Measurements from ENCODE around the gene POLR3B.

The POLR3B gene

GRCh38 chr12:106490264-106490663, 132.7 kb downstream of the POLR3B start:
- Histone ChIP-seq H3K36me3 (ENCODE audit: insufficient read depth, insufficient read length, low read length) (no peaks in the 10 kb centered on the region), H3K27me3 (ENCODE audit: insufficient read depth, insufficient read length) (no peaks in the 10 kb centered on the region), H3K4me3 (ENCODE audit: insufficient read length, low read depth) (no peak overlapping the region), H3K9ac (ENCODE audit: insufficient read length, low read depth) (no peak overlapping the region), H3K4me1 (ENCODE audit: insufficient read depth, insufficient read length) (no peaks in the 10 kb centered on the region), H3K9me3 (ENCODE audit: insufficient read depth, low read length) (no peaks in the 10 kb centered on the region)
- no peak for TF ChIP-seq ZNF274 (IDR thresholded peaks at IDR 0.05; ENCODE audit: low read depth, low read length)
- no peak for TF ChIP-seq YY1 (IDR thresholded peaks at IDR 0.05; ENCODE audit: insufficient read depth, insufficient read length)
- no peak for TF ChIP-seq SUZ12 (IDR thresholded peaks at IDR 0.05; ENCODE audit: extremely low read depth, insufficient read depth, insufficient read length)
- DNase-seq (ENCODE audit: low read depth, low spot score), result no peak

- H3K4me1 ChIP-seq (ENCODE audit: insufficient read depth, insufficient read length), result no peaks in the 10 kb centered on the region
Observed at GRCh38 chr12:106492857-106493256, 135.3 kb downstream of the POLR3B start.

DNA sequence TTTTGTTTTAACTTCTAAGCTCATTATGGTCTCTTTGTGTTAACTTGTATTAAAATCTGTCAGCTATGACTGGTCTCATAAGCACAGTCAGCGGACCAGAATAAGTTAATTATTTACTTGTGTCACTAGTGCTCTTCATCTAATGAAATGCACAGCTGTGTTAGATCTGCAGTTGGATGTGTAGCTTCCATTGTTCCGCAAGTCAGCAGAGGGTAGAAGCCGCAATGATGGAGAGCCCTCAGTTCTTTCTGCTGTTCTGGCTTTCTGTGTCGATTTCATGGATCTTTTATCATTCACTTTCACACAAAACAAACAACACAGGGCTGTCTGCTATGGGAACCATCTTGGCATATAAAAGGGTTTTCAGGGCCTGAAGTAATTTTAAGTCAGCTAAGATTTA, 136.0 kb downstream of the POLR3B start:
- Histone ChIP-seq H3K9ac (ENCODE audit: insufficient read length, low read depth) (no peak overlapping the region), H3K27me3 (ENCODE audit: insufficient read depth, insufficient read length) (no peaks in the 10 kb centered on the region), H3K4me1 (ENCODE audit: insufficient read depth, insufficient read length) (no peaks in the 10 kb centered on the region), H3K4me3 (ENCODE audit: insufficient read length, low read depth) (no peak overlapping the region), H3K36me3 (ENCODE audit: insufficient read depth, insufficient read length, low read length) (peaks cover 25% of the 10 kb centered on the region), H3K9me3 (ENCODE audit: insufficient read depth, low read length) (no peaks in the 10 kb centered on the region)
- TF ChIP-seq ZNF274 (IDR thresholded peaks at IDR 0.05; ENCODE audit: low read depth, low read length), result no peak
- no peak for TF ChIP-seq YY1 (IDR thresholded peaks at IDR 0.05; ENCODE audit: insufficient read depth, insufficient read length)
- TF ChIP-seq SUZ12 (IDR thresholded peaks at IDR 0.05; ENCODE audit: extremely low read depth, insufficient read depth, insufficient read length), result no peak
- DNase-seq (ENCODE audit: low read depth, low spot score), result no peak

More at GRCh38 chr12:106492857-106493256, 135.3 kb downstream of the POLR3B start:
- peaks cover 20% of the 10 kb centered on the region for H3K36me3 ChIP-seq (ENCODE audit: insufficient read depth, insufficient read length, low read length)
- DNase-seq (ENCODE audit: low read depth, low spot score), result no peak
- no peaks in the 10 kb centered on the region for H3K27me3 ChIP-seq (ENCODE audit: insufficient read depth, insufficient read length)
- no peak for TF ChIP-seq YY1 (IDR thresholded peaks at IDR 0.05; ENCODE audit: insufficient read depth, insufficient read length)
- no peaks in the 10 kb centered on the region for H3K9me3 ChIP-seq (ENCODE audit: insufficient read depth, low read length)
- no peak overlapping the region for H3K9ac ChIP-seq (ENCODE audit: insufficient read length, low read depth)
- H3K4me3 ChIP-seq (ENCODE audit: insufficient read length, low read depth), result no peak overlapping the region

DNA sequence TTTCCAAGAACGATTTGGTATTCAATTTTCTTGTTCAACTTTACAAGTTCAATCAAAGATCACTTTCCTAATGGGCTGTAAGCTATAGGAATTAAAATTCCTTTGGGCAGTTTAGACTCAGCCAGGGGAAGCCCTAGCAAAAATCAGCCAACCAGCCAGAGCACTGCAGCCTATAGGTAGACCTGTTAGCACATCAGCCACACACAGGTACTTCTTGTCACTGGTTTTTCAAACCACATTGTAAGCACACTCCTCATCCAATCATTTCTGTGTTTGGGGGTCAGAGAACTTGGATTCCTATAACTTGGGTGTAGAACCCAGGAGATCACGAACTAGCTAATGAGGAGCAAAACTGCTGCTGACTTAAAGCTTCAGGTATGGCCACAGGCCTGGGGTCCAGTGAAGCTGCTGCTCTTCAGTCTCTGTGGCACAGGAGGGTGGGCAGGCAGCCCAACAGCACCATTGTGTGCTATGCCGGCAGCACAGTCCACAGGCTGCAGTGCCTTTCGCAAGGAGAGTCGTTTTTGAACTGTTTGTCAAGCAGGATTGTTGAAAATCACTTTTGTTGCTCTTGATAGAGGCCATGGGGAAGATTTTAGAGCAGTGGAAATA, 137.9 kb downstream of the POLR3B start:
- Histone ChIP-seq H3K4me3 (ENCODE audit: insufficient read length, low read depth) (no peak overlapping the region), H3K36me3 (ENCODE audit: insufficient read depth, insufficient read length, low read length) (peaks cover 37% of the 10 kb centered on the region), H3K4me1 (ENCODE audit: insufficient read depth, insufficient read length) (no peaks in the 10 kb centered on the region), H3K27me3 (ENCODE audit: insufficient read depth, insufficient read length) (no peaks in the 10 kb centered on the region), H3K9ac (ENCODE audit: insufficient read length, low read depth) (no peak overlapping the region), H3K9me3 (ENCODE audit: insufficient read depth, low read length) (no peaks in the 10 kb centered on the region)
- no peak for TF ChIP-seq ZNF274 (IDR thresholded peaks at IDR 0.05; ENCODE audit: low read depth, low read length)
- no peak for TF ChIP-seq YY1 (IDR thresholded peaks at IDR 0.05; ENCODE audit: insufficient read depth, insufficient read length)
- no peak for TF ChIP-seq SUZ12 (IDR thresholded peaks at IDR 0.05; ENCODE audit: extremely low read depth, insufficient read depth, insufficient read length)
- no peak for DNase-seq (ENCODE audit: low read depth, low spot score)

DNA sequence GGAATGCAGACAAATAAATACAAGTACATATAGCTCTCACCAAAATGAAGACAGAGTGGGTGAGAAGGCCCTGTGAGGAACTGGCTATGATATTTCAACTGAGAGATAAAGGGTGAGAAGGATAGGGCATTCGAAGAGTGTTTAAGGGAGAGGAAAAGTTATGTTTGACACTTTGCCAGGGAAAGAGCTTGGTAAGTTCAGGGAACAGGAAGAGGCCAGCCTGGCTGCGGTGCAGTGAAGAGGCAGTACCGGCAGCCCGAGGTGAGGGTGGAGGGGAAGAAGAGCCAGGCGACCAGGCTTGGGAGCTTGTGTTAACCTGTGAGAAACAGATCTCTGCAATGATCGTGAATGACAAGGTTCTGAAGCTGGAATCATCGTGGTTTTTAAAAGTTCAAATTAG, 140.5 kb downstream of the POLR3B start:
- Histone ChIP-seq H3K27me3 (ENCODE audit: insufficient read depth, insufficient read length) (no peaks in the 10 kb centered on the region), H3K9ac (ENCODE audit: insufficient read length, low read depth) (no peak overlapping the region), H3K9me3 (ENCODE audit: insufficient read depth, low read length) (no peaks in the 10 kb centered on the region), H3K4me1 (ENCODE audit: insufficient read depth, insufficient read length) (no peaks in the 10 kb centered on the region), H3K4me3 (ENCODE audit: insufficient read length, low read depth) (no peak overlapping the region), H3K36me3 (ENCODE audit: insufficient read depth, insufficient read length, low read length) (peaks cover 52% of the 10 kb centered on the region)
- TF ChIP-seq ZNF274 (IDR thresholded peaks at IDR 0.05; ENCODE audit: low read depth, low read length), result no peak
- no peak for TF ChIP-seq SUZ12 (IDR thresholded peaks at IDR 0.05; ENCODE audit: extremely low read depth, insufficient read depth, insufficient read length)
- TF ChIP-seq YY1 (IDR thresholded peaks at IDR 0.05; ENCODE audit: insufficient read depth, insufficient read length), result no peak
- no peak for DNase-seq (ENCODE audit: low read depth, low spot score)

DNA sequence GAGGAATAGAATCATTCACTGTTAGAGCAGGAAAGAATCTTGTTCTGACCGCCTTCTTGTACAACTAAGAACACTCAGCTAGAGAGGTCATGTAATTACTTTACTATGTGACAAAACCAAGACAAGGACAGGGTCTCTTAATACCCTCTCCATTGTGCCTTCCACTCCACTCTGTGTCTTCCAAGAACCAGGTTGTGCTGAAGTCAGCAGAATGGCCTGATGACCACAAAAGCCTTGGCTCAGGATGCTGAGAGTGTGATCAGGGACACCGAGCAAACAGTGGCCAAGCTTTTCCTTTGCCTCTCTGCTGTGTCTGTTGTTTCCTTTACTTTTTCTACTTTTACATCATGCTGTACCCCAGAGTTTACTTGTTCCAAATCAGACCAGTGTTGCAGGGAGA, 142.1 kb downstream of the POLR3B start:
- Histone ChIP-seq H3K4me1 (ENCODE audit: insufficient read depth, insufficient read length) (no peaks in the 10 kb centered on the region), H3K4me3 (ENCODE audit: insufficient read length, low read depth) (no peak overlapping the region), H3K27me3 (ENCODE audit: insufficient read depth, insufficient read length) (no peaks in the 10 kb centered on the region), H3K36me3 (ENCODE audit: insufficient read depth, insufficient read length, low read length) (peaks cover 61% of the 10 kb centered on the region), H3K9me3 (ENCODE audit: insufficient read depth, low read length) (no peaks in the 10 kb centered on the region), H3K9ac (ENCODE audit: insufficient read length, low read depth) (no peak overlapping the region)
- TF ChIP-seq ZNF274 (IDR thresholded peaks at IDR 0.05; ENCODE audit: low read depth, low read length) (no peak), YY1 (IDR thresholded peaks at IDR 0.05; ENCODE audit: insufficient read depth, insufficient read length) (no peak)
- DNase-seq (ENCODE audit: low read depth, low spot score), result no peak

DNA sequence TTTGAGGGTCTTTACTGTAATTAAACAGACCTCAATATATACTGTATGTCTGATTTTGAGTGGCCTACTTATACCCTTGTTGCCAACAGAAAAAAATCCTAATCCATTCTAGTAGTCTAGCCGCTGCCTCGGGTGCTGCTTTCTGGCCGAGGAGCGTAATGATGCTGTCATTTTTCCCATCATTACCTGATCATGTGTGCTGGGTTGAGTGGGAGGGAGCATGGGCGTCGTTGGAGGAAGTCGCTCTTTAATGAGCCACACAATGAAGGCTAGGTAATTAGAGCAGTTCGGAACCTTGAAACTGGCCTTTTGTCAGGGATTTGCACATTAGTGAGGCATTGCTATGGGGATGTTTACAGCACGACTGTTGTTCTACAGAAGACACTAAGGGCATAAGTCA, 149.1 kb downstream of the POLR3B start:
- Histone ChIP-seq H3K4me1 (ENCODE audit: insufficient read depth, insufficient read length) (no peaks in the 10 kb centered on the region), H3K27me3 (ENCODE audit: insufficient read depth, insufficient read length) (no peaks in the 10 kb centered on the region), H3K9me3 (ENCODE audit: insufficient read depth, low read length) (no peaks in the 10 kb centered on the region), H3K4me3 (ENCODE audit: insufficient read length, low read depth) (no peak overlapping the region), H3K9ac (ENCODE audit: insufficient read length, low read depth) (no peak overlapping the region), H3K36me3 (ENCODE audit: insufficient read depth, insufficient read length, low read length) (peaks cover 38% of the 10 kb centered on the region)
- TF ChIP-seq ZNF274 (IDR thresholded peaks at IDR 0.05; ENCODE audit: low read depth, low read length) (no peak), YY1 (IDR thresholded peaks at IDR 0.05; ENCODE audit: insufficient read depth, insufficient read length) (no peak), SUZ12 (IDR thresholded peaks at IDR 0.05; ENCODE audit: extremely low read depth, insufficient read depth, insufficient read length) (no peak)
- peak; percentile 13 for DNase-seq (ENCODE audit: low read depth, low spot score)

All from NT2/D1 (cell line).